Activated CD8-positive, alpha-beta memory T cell treated with anti-CD3 and anti-CD28 coated beads, Interleukin-2, amount 50 U/mL, for 48 hours (primary cell): ENCODE data around the gene GRIK5.
A peak's percentile ranks its signal among the peaks of the same experiment; 100 is the strongest.

Experiments
- DNase-seq: peaks from one replicate; pipeline ENCODE4 v3.0.0-alpha.2; 2020

GRIK5 gene

DNA sequence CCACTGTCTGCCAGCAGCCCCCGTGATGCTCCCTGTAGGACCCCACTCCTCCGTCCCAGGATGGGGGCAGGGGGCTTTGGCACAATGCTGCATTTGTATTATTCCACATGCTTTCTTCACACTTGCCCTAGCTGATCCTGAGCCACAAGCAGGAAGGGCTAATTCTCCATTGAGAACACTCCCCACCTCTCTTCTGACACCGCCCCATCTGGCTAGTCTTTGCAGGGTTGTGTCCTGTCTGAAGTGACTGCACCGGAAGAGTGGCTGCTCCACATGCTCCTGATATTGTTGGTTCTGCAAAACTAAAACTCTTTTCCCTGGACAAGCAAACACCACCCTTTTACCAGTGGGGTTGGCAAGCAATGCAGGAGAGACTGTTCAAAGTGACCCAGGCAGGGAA is 23.9 kb upstream of the GRIK5 start:
- DNase-seq: no peak

DNA sequence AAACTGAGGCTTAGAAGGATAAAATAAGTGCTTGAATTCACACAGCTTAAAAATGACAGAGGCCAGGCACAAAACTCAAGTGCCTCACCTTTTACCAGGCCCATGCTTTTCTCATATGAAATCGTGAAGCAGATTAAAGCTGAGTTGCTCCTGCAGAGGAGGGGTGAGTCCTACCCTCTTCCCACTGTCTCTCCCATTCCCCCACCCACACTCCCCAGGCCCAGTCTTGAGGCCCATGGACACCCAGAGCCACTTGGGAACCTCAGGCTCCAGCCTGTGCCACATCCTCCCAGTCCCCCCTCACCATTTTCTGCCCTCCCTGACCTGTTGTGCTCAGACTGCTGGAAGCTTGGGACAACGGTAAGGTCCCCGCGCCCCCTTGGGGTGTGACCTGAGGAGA is 23.5 kb upstream of the GRIK5 start:
- DNase-seq: no peak

DNA sequence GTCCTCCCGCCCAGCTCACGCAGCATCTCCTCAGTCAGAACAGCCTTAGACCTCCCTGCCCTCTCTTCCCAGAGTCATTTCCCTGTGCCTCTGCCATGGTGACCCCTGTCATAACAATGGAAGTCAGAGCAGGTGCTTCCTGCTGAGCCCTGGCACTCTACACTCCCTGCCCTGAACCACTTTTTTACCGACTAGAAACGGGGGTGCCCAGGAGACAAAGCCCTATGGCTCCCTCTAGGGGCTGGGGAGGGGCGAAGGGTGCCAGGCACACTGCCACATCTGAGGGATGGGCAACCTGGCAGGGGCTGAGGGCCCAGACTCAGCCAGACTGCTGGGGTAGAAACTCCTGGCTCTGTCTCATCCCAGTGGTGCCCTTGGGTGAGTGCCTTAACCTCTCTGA is 22.3 kb upstream of the GRIK5 start:
- peak; percentile 68 for DNase-seq

DNA sequence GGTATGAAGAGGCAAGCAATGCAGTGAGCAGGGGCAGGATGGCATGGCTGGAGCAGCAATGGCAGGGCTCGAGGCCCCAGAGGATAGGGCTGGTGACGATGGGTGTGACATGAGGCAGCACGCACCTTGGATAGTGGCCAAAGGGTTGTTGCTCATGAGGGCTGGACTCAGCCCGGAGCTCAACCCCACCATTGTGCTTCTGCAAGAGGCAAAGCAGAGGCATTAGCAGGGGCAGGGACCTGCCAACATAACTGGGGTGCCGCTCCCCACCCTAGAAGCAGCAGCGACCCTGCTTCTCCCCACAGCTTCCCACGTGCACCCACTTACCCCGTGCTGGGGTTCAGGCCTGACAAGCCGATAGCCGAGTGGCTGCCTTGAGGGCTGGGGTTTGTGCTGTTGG is 21.7 kb upstream of the GRIK5 start:
- DNase-seq: no peak

DNA sequence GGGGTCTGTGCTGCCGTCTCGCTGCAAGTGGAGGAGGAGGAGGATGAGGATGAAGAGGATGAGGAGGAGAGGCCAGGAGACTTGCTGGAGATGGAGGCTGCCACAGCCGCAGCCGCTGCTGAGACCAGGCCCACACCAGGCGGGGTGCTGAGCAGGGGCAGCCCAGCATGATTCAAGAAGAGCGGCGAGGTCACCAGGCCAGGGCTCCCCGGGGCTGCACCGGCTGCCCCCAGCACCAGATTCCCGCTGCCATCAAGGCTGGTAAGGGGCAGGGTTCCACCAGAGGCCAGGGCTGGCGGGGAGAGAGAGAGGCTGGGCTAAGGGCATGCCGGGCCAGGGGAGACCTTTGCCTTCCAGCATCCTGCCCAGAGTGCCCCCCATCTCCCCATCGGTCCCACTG is 21.3 kb upstream of the GRIK5 start:
- no peak for DNase-seq

DNA sequence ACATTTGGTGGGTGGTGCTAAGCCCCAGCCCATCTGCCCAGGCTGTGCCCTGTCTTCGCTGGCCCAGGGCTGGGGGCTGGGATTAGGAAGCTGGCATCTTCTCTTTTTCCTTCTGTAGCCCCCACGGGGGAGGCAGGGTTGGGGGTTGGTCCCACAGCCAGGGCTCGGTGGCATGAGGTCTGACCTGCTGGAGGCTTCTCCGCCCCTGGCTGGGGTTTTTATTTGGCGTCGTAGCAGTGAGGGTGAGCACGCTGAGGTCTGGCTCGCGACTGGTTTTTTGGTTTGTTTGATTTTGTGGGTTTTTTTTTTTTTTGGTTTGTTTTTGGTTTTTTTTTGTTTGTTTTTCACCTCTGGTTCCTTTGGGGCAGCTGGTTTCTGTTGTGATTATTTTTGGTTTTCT is 20.7 kb upstream of the GRIK5 start:
- DNase-seq: no peak

DNA sequence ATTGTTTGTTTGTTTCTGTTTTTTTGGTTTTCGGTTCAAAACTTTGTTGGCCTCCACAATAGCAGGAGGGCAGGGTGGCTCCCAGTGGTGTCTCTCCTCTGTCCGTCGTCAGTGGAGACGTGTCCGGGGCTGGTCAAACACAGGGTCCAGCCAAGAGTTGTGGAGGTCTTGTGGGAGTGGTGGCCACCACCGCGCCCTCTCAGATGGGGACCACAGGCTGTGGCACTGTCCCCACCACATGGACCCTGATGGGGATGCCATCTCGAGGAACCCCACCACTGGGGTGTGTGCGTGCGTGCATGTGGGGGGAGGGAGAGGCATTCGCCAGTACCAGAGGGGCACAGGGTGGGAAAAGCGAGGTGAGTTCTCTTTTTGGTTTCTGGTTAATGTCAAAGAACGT is 19.8 kb upstream of the GRIK5 start:
- no peak for DNase-seq

DNA sequence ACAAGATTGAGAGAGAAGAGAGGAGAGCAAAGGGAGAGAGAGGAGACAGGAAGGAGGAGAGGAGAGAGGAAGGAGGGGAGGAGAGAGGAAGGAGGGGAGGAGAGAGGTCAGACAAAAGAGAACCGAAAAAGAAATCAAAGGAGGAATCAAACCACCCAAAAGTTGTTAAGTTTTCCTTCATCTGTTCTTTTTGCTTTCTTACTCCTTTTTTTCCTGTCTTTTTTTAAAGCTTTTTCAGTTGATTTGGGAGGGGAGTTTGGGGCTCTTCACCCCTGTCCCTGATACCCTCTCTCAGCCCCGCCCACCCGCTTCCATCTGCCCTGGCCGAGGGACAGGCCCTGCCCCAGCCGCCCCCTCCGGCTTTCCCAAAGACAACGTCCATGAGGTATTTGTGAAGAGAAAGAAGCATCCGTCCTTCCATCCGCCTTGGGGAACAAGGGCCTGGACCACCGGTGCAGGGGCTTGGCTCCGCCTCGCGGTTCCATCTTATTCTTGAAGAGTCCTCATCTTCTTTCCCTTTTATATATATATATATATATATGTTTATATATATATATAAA is 19.3 kb upstream of the GRIK5 start:
- no peak for DNase-seq

DNA sequence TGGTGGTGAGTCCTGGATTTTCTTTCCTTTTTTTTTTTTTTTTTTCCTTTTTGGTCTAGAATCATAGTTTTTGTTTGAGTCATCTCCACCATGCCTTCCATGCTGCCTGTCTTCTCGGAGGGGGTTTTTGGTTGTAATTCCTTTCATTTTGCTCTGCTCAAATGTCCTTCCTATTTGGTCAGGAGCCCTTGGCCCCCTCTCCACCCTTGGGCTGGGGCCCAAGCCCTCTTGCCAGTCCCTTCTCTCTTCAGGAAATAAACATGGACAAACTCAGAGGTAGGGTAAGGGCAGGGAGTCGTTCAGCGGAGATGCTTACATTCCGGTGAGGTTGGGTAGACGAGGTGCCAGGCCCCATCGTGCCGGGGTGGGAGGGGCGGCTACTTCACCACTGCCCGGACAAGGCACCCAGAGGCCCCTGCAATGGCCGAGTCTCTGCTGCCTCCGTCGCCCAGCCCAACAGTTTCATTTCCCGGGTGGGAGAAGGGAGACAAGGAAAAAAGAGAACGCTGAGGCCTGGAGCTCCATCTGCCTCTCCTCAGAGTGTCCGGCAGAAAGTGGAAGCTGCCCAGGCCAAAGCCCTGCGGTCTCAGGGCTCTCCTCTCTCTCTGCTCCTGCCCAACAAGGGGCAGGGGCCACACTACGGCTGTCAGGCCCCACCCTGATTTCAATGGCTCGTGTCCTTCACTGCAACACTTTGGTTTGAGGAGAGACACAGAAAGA is 18.6 kb upstream of the GRIK5 start:
- DNase-seq: no peak

DNA sequence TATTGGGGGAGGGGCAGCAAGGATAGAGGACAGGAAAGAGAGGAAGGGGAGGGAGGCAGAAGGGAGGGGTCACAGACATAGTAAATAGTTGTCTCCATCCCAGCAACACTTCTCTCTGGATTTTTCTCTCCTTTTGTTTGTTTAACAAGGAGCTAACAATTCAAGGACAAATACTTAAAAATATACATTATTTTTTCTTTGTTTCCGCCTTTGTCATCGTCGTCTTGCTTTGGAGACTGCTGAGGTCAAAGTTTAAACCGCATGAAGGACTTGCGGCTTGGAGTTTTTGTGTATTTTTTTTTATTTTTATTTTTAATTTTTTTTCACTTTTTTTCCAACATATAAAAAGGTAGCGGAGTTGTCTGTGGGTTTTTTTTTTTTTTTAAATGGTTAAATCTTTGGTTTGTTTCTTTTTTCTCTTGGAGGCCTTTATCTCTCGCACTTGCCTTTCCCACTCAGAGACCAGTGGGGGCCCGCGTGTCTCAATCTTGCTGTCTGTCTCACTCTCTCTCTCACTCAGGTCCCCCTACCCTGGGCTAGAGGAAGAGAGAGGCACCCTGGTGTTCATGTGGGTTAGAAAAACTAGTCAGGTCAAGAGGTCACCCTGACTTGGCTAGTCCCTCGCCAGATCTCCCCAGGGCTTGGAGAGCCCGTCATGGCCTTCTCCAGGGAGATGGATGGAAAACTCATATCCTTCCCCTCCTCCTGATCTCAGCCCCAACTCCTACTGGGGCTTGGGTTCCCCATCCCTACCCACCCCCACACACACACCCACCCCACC is 17.0 kb upstream of the GRIK5 start:
- DNase-seq: no peak

DNA sequence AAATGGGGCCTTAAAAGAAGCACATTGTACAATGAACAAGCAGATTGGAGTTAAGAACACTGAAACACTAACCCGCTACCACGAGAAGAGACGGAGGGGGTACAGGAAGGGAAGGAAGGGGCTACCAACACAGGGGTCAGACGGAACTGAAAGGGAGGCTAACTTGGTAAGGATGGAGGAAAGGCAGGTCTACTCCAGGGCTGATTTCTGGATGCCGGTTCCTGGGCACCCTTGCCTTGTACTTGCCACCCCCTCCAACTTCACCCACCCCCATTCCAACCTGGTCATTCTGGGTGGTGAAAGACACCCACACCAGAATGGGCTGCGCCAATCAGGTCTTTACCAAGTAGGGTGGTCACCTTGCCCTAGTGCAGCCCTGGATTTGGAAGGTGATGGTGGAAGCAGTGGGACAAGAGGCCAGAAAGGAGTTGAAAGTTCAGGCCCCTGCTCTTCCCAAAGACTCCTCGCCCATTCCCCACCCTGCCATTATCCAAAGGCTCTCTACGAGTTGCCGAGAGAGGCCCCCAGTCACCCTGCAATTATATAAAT is 16.3 kb upstream of the GRIK5 start:
- DNase-seq: no peak

DNA sequence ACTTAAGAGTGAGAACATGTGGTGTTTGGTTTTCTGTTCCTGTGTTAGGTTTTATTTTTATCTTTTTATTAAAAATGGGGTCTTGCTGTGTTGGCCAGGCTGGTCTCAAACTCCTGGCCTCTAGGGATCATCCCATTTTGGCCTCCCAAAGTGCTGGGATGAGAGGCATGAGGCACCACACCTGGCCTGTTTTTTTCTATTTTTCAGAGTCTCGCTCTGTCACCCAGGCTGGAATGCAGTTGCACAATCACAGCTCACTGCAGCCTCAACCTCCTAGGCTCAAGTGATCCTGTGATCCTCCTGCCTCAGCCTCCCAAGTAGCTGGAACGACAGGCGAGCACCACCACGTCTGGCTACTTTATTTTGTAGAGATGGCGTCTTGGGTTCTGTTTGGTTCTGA is 13.5 kb upstream of the GRIK5 start:
- DNase-seq: no peak

DNA sequence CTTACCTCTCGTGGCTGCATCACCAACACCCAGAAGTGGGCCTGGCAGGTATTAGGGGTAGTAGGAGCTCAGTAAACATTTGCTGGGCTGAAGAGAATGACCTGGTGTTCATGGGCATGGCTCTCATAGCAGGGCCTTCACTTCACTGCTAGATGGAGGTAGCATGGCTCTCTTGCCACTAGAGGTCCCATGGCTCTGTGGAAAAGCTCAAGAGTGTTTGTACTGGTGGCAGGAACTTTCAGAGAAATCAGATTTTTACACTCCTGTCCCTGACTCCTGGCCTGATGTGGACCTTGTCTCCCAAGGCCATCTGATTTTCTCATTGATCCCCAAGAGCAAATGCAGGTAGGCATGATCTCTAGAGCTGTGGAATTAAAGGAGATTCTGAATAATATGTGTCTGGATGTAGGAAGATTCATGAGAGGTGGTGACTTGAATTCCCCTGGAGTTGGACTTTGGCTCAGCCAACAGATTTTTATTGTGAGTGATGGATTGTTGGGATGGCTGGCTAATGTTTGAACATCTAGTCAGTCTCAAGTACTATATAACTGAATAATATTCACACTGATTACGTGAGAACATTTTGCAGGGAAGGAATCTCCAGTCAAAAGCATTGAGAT is 11.7 kb upstream of the GRIK5 start:
- DNase-seq: no peak

DNA sequence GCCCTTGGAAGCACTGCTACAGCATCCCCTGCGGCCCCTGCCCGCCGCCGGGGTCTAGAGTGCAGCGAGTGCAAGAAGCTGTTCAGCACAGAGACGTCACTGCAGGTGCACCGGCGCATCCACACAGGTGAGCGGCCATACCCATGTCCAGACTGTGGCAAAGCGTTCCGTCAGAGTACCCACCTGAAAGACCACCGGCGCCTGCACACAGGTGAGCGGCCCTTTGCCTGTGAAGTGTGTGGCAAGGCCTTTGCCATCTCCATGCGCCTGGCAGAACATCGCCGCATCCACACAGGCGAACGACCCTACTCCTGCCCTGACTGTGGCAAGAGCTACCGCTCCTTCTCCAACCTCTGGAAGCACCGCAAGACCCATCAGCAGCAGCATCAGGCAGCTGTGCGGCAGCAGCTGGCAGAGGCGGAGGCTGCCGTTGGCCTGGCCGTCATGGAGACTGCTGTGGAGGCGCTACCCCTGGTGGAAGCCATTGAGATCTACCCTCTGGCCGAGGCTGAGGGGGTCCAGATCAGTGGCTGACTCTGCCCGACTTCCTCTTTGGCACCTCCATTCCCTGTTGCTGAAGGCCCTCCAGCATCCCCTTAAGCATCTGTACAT is 10.9 kb upstream of the GRIK5 start:
- DNase-seq: no peak

DNA sequence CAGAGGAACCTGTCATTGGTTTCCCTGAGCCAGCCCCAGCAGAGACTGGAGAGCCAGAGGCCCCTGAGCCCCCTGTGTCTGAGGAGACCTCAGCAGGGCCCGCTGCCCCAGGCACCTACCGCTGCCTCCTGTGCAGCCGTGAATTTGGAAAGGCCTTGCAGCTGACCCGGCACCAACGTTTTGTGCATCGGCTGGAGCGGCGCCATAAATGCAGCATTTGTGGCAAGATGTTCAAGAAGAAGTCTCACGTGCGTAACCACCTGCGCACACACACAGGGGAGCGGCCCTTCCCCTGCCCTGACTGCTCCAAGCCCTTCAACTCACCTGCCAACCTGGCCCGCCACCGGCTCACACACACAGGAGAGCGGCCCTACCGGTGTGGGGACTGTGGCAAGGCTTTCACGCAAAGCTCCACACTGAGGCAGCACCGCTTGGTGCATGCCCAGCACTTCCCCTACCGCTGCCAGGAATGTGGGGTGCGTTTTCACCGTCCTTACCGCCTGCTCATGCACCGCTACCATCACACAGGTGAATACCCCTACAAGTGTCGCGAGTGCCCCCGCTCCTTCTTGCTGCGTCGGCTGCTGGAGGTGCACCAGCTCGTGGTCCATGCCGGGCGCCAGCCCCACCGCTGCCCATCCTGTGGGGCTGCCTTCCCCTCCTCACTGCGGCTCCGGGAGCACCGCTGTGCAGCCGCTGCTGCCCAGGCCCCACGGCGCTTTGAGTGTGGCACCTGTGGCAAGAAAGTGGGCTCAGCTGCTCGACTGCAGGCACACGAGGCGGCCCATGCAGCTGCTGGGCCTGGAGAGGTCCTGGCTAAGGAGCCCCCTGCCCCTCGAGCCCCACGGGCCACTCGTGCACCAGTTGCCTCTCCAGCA is 10.1 kb upstream of the GRIK5 start:
- no peak for DNase-seq

DNA sequence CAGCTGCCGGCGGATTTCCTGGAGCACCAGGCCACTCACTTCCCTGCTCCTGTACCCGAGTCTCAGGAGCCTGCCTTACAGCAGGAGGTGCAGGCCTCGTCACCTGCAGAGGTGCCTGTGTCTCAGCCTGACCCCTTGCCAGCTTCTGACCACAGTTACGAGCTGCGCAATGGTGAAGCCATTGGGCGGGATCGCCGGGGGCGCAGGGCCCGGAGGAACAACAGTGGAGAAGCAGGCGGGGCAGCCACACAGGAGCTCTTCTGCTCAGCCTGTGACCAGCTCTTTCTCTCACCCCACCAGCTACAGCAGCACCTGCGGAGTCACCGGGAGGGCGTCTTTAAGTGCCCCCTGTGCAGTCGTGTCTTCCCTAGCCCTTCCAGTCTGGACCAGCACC is 9.3 kb upstream of the GRIK5 start:
- no peak for DNase-seq

DNA sequence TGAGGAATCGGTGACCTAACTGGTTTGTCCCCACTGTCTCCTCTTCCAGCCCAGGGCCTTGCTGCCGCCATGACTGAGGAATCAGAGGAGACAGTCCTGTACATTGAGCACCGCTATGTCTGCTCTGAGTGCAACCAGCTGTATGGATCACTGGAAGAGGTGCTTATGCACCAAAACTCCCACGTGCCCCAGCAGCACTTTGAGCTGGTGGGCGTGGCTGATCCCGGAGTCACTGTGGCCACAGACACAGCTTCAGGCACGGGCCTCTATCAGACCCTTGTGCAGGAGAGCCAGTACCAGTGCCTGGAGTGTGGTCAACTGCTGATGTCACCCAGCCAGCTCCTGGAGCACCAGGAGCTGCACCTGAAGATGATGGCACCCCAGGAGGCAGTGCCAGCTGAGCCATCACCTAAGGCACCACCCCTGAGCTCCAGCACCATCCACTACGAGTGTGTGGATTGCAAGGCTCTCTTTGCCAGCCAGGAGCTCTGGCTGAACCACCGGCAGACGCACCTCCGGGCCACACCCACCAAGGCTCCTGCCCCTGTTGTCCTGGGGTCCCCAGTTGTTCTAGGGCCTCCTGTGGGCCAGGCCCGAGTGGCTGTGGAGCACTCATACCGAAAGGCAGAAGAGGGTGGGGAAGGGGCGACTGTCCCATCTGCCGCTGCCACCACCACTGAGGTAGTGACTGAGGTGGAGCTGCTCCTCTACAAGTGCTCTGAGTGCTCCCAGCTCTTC is 8.7 kb upstream of the GRIK5 start:
- DNase-seq: no peak

DNA sequence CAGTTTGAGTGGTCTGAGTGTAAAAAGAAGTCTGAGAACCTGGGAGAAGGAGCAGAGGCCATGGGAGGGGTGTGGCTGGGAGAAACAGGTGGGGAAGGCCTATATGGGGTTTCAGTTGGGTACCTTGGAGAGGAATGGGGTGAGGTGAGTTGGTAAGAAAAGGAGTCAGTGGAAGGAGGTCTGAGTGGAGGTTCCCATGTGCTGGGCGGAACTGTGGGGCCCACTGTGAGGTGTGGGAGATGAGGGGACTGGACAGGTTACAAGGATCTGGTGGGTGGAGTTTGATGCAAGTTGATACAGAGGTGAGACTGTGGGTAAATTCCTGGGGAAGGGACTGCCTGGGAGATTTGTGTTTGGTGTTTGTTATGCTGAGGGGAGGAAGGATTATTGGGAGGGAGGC is 8.1 kb upstream of the GRIK5 start:
- DNase-seq: no peak

DNA sequence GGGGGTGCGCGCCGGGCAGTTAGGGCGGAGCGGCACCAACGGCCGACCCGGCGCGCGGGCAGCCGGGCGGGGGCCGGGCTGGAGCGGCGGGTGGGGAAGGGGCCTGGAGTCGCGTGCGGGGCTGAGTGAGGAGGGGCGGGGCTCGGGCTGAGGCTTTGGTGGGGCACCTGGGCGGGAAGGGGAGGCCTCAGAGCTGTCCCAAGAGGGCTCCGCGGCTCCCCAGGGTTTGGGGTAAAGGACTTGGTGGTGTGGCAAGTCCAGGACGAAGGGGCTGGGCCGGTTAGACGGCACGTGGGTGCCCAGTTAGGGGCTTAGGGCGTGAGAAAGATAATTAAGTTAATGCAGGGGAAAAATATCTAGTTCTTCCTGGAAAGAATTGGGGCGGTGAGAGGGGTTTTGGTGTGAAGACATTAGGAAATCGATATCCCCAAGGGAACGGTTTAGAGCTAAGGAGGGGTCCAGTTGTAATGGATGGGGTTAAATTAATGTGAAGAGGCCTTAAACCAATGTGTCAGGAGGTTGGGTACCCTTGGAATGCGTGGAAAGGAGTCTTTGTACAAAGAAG is 6.5 kb upstream of the GRIK5 start:
- DNase-seq: peak; percentile 74

DNA sequence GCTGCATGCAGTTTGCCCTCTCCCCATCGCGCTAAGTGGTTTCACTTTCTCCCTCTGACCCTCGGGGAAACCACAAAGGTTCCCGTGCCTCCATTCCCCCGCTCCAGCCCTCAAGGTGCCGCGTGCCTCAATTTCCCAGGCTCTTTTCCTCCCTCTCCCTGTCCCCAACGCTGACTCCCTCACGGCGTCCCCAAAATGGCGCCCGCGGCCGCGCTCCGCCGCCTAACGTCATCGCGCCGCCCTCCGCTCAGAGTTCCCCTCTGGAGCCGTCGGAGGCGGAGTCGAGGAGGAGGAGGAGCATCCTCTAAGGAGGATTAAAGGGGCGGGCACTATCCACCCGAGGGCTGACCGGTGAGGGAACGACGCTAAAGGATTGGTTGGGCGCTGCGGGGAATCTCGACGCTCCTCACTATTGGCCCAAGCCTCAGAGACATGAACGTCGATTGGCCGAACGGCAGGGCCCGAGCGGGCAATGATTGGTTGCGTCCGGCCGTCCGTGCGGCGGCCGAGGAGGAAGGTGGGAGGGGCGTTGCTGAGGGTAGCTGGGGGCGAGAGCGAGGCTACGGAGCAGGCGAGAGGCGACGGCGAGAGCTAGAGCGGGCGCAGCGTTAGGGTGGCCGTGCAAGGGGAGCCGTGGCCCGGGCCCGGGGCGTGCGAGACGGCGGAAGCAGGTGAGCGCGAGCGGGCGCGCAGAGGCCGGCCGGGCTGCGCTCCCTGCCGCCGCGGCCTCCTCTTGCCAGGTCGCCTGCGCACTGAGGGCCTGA is 5.8 kb upstream of the GRIK5 start, which contains the start of gene ZNF574:
ZNF574 (plus strand) TSS at position 551 of the 764 bp plus-strand sequence. CDS start 2,441 bp downstream, outside the sequence.
- DNase-seq: peak; percentile 97
